Neural cell (in vitro differentiated cells): ENCODE data around the gene SSC5D. TPM values are rescaled to one million over a fixed set of nuclear protein-coding genes. Genes with fewer than 3 reads are reported as not detected.
"Not testable (repeated sequence)": the region's sequence is repeated elsewhere in the genome, so short reads cannot be mapped to it uniquely, and the experiment has no call there.

Source experiments
- H2AFZ ChIP-seq: fragments of 200-600, 300-800 bp; sonication (generic), shearing (Covaris generic); 2 replicates; pipeline ENCODE4 v1.6.0; 2014; ENCODE audit warnings: low read depth, mild to moderate bottlenecking, antibody characterized with exemption, low read length, moderate library complexity
- H3F3A ChIP-seq: fragments of 200-600 bp; shearing (Covaris generic); 2 replicates; pipeline ENCODE4 v1.6.1; 2016; ENCODE audit warnings: mild to moderate bottlenecking, moderate library complexity, mixed read lengths, antibody characterized with exemption, low read length; ENCODE audit not compliant: insufficient read depth, poor library complexity, severe bottlenecking
- H3K27ac ChIP-seq: fragments of 200-600, 300-800 bp; sonication (generic), shearing (Covaris generic); 2 replicates; pipeline ENCODE4 v1.5.1; 2014; ENCODE audit warnings: mild to moderate bottlenecking, low read length, moderate library complexity
- H3K27me3 ChIP-seq: fragments of 300-800, 200-600 bp; sonication (generic), shearing (Covaris generic); 2 replicates; pipeline ENCODE4 v1.6.0; 2014; ENCODE audit warnings: mild to moderate bottlenecking, low read depth, low read length, moderate library complexity; ENCODE audit not compliant: insufficient read depth
- H3K36me3 ChIP-seq: fragments of 300-800, 200-600 bp; sonication (generic), shearing (Covaris generic); 2 replicates; pipeline ENCODE4 v1.5.1; 2014; ENCODE audit warnings: mild to moderate bottlenecking, antibody characterized with exemption, low read length, moderate library complexity; ENCODE audit not compliant: insufficient read depth
- H3K4me2 ChIP-seq: fragments of 300-800, 200-600 bp; sonication (generic), shearing (Covaris generic); 2 replicates; pipeline ENCODE4 v1.6.0; 2014; ENCODE audit warnings: mild to moderate bottlenecking, low read length
- H3K4me3 ChIP-seq: fragments of 300-800, 200-600 bp; sonication (generic), shearing (Covaris generic); 2 replicates; pipeline ENCODE4 v1.5.1; 2014; ENCODE audit warnings: mild to moderate bottlenecking, low read length, moderate library complexity
- H3K79me2 ChIP-seq: fragments of 200-600 bp; shearing (Covaris generic); replicated peaks from 2 replicates; pipeline ENCODE4 v1.6.0; 2014; ENCODE audit warnings: mild to moderate bottlenecking, low read length, moderate library complexity; ENCODE audit not compliant: insufficient read depth
- H3K9ac ChIP-seq: fragments of 300-800, 200-600 bp; sonication (generic), shearing (Covaris generic); 2 replicates; pipeline ENCODE4 v1.6.1; 2016; ENCODE audit warnings: mild to moderate bottlenecking, low read length, mixed read lengths
- H3K9me2 ChIP-seq: fragments of 200-600 bp; shearing (Covaris generic); 2 replicates; pipeline ENCODE4 v1.6.1; 2016; ENCODE audit warnings: mild to moderate bottlenecking, low read length, mixed read lengths; ENCODE audit not compliant: insufficient read depth
- H3K9me3 ChIP-seq: fragments of 200-600, 300-800 bp; sonication (generic), shearing (Covaris generic); 2 replicates; pipeline ENCODE4 v1.6.1; 2016; ENCODE audit warnings: mild to moderate bottlenecking, mixed run types, low read length, moderate library complexity, mixed read lengths
- H4K20me1 ChIP-seq: fragments of 200-600 bp; shearing (Covaris generic); 2 replicates; pipeline ENCODE4 v1.6.1; 2016; ENCODE audit warnings: mild to moderate bottlenecking, mixed run types; ENCODE audit not compliant: insufficient read depth
- EP300 ChIP-seq: fragments of 450-650 bp; conservative IDR thresholded peaks from 2 replicates; pipeline ENCODE4 v1.6.1; 2014; ENCODE audit warnings: antibody characterized with exemption, mild to moderate bottlenecking, moderate library complexity; ENCODE audit not compliant: poor library complexity, severe bottlenecking
- EZH2 ChIP-seq: fragments of 200-600, 300-800 bp; shearing (Covaris generic), sonication (generic); IDR thresholded peaks from 2 replicates; pipeline ENCODE4 v1.6.1; 2014; ENCODE audit warnings: antibody characterized with exemption, low read length, borderline replicate concordance, mild to moderate bottlenecking; ENCODE audit not compliant: insufficient read depth, poor library complexity, severe bottlenecking
- MXI1 ChIP-seq: fragments of 450-650 bp; conservative IDR thresholded peaks from 2 replicates; pipeline ENCODE4 v1.6.1; 2014; ENCODE audit warnings: antibody characterized with exemption, mild to moderate bottlenecking; ENCODE audit not compliant: poor library complexity, severe bottlenecking
- POLR2AphosphoS5 ChIP-seq: IDR thresholded peaks from 2 replicates; pipeline ENCODE4 v1.6.1; 2012
- RAD21 ChIP-seq: fragments of 450-650 bp; conservative IDR thresholded peaks from 2 replicates; pipeline ENCODE4 v1.6.1; 2014; ENCODE audit warnings: antibody characterized with exemption, mild to moderate bottlenecking, moderate library complexity
- TAF1 ChIP-seq: IDR thresholded peaks from 2 replicates; pipeline ENCODE4 v1.6.1; 2012; ENCODE audit warnings: low read depth
- polyA plus RNA-seq: library from polyadenylated mRNA; depleted of rRNA; stranded (reverse); fragments of >200 nt; gene quantifications from 2 replicates; pipeline ENCODE4 v1.2.3, GENCODE V29; 2014
- TF ChIP-seq, protein P1 (sequence below): IDR thresholded peaks from 2 replicates; pipeline ENCODE4 v1.6.1; 2012; ENCODE audit warnings: borderline replicate concordance
- TF ChIP-seq, protein P2 (sequence below): fragments of 450-650 bp; IDR thresholded peaks from 2 replicates; pipeline ENCODE4 v1.5.1; 2014; ENCODE audit warnings: antibody characterized with exemption, mild to moderate bottlenecking, moderate library complexity; ENCODE audit not compliant: poor library complexity, severe bottlenecking

SSC5D gene
- polyA plus RNA-seq, 1 donor from 2014 or later: 0.45 TPM

DNA sequence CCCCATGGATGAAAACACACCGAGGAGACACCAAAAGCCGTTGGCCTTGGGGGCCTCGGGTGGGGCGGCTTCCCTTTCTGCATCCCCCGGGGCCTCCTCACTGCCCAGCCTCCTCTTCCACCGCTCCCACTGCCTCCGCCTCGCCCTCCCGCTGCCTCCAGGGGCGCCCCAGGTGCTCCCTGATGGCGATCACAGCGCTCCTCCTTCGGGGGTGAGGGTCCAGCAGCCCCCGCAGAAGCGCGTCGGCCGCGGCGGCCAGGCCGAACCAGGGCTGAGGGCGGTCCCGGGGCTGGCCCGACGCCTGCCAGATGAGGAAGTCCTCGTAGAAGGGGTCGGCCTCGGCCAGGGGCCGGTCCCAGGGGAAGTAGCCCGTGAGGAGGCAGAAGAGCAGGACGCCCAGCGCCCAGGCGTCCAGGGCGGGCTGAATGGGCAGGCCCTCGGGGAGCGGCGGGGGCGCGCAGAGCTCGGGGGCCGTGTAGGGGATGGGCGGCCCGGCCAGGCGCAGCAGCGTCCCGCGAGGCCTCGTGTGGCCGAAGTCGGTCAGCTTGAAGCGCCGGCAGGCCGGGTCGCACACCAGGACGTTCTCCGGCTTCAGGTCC, 41.5 kb downstream of the SSC5D start (continued):
- TF ChIP-seq RAD21 (no peak), EZH2 (no peak), TAF1 (no peak)

DNA sequence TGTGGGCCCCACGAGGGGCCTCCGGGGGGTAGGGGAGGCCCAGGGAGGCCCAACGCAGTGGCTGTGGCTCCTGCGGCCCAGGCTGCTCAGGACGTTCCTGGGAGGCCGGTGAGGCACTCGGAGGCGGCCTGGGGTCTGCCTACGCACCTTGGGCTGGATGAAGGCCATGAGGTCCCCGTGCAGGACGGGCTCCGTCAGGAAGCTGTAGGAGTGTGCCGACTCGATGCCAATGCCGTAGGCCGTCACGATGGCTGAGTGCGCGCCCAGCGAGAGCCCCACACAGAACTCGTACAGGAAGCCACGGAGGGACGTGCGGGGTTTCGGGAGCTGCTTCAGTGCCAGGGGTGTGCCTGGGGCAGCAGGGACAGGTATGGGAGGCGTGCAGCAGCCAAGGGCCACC, 42.8 kb downstream of the SSC5D start:
- Histone ChIP-seq H3K27me3 (no peaks in the 10 kb centered on the region), H4K20me1 (no peaks in the 10 kb centered on the region), H3K4me2 (no peak overlapping the region), H3K27ac (no peak overlapping the region), H3K9me3 (no peaks in the 10 kb centered on the region), H3K36me3 (no peaks in the 10 kb centered on the region), H3K4me3 (no peak overlapping the region), H2AFZ (no peak overlapping the region), H3K79me2 (no peaks in the 10 kb centered on the region), H3K9ac (no peak overlapping the region), H3K9me2 (no peaks in the 10 kb centered on the region), H3F3A (no peaks in the 10 kb centered on the region)
- no peak for TF ChIP-seq EP300
- TF ChIP-seq POLR2AphosphoS5: no peak
- TF ChIP-seq TAF1: no peak

DNA sequence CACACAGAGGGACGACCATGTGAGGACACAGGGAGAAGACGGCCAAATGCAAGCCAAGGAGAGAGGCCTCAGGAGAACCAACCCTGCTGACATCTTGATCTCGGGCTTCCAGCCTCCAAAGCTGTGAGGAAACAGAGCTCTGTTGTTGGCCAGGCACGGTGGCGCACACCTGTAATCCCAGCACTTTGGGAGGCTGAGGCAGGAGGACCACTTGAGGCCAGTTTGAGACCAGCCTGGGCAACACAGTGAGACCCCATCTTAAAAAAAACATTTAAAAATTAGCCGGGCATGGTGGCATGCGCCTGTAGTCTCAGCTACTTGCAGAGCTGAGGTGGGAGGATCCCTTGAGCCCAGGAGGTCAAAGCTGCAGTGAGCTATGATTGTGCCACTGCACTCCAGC, 46.0 kb downstream of the SSC5D start:
- H3K27me3 ChIP-seq, H2AFZ ChIP-seq: not testable (repeated sequence)

DNA sequence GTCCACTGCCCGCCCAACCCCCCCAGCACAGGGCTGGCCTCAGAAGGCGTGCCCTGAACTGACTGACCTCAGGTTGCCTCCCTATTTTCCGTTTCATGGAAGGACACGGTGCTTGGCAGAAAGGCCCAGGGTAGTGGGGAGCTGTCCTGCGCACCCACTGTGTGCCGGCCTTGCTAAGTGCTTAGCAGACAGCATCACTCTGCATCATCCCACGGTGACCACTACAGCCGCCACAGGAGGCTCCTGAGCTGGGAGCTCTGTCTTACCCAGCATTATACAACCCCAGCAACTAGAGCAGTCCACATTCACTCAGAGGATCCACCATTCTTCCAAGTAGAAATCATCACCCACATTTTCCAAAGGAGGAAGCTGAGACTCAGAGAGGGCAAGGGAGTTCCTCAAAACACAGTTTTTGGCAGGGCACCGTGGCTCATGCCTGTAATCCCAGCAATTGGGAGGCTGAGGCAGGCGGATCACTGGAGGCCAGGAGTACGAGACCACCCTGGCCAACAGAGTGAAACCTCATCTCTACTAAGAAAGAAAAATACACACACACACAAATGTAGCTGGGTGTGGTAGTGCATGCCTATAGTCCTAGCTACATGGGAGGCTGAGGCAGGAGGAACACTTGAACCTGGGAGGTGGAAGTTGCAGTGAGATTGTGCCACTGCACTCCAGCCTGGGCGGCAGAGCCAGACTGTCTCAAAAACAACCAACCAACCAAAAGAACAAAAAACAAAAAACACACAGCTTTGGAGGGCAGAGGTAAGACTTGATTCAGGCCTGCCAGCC, 47.1 kb downstream of the SSC5D start:
- no peaks in the 10 kb centered on the region for H4K20me1 ChIP-seq
- no peaks in the 10 kb centered on the region for H3K36me3 ChIP-seq
- no peak overlapping the region for H3K4me3 ChIP-seq
- H3K9me3 ChIP-seq: no peaks in the 10 kb centered on the region
- H3K9me2 ChIP-seq: no peaks in the 10 kb centered on the region
- no peaks in the 10 kb centered on the region for H3K27me3 ChIP-seq
- H3F3A ChIP-seq: no peaks in the 10 kb centered on the region
- no peak overlapping the region for H3K4me2 ChIP-seq
- no peak overlapping the region for H3K9ac ChIP-seq
- H3K79me2 ChIP-seq: no peaks in the 10 kb centered on the region
- H2AFZ ChIP-seq: no peak overlapping the region
- TF ChIP-seq POLR2AphosphoS5 (no peak), EP300 (no peak), RAD21 (no peak), EZH2 (no peak), MXI1 (no peak)
- TF ChIP-seq, protein P1, sequence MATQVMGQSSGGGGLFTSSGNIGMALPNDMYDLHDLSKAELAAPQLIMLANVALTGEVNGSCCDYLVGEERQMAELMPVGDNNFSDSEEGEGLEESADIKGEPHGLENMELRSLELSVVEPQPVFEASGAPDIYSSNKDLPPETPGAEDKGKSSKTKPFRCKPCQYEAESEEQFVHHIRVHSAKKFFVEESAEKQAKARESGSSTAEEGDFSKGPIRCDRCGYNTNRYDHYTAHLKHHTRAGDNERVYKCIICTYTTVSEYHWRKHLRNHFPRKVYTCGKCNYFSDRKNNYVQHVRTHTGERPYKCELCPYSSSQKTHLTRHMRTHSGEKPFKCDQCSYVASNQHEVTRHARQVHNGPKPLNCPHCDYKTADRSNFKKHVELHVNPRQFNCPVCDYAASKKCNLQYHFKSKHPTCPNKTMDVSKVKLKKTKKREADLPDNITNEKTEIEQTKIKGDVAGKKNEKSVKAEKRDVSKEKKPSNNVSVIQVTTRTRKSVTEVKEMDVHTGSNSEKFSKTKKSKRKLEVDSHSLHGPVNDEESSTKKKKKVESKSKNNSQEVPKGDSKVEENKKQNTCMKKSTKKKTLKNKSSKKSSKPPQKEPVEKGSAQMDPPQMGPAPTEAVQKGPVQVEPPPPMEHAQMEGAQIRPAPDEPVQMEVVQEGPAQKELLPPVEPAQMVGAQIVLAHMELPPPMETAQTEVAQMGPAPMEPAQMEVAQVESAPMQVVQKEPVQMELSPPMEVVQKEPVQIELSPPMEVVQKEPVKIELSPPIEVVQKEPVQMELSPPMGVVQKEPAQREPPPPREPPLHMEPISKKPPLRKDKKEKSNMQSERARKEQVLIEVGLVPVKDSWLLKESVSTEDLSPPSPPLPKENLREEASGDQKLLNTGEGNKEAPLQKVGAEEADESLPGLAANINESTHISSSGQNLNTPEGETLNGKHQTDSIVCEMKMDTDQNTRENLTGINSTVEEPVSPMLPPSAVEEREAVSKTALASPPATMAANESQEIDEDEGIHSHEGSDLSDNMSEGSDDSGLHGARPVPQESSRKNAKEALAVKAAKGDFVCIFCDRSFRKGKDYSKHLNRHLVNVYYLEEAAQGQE: no peak
- TF ChIP-seq, protein P2, sequence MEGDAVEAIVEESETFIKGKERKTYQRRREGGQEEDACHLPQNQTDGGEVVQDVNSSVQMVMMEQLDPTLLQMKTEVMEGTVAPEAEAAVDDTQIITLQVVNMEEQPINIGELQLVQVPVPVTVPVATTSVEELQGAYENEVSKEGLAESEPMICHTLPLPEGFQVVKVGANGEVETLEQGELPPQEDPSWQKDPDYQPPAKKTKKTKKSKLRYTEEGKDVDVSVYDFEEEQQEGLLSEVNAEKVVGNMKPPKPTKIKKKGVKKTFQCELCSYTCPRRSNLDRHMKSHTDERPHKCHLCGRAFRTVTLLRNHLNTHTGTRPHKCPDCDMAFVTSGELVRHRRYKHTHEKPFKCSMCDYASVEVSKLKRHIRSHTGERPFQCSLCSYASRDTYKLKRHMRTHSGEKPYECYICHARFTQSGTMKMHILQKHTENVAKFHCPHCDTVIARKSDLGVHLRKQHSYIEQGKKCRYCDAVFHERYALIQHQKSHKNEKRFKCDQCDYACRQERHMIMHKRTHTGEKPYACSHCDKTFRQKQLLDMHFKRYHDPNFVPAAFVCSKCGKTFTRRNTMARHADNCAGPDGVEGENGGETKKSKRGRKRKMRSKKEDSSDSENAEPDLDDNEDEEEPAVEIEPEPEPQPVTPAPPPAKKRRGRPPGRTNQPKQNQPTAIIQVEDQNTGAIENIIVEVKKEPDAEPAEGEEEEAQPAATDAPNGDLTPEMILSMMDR: no peak
- H3K27ac ChIP-seq: no peak overlapping the region

More for the DNA sequence above, 46.0 kb downstream of the SSC5D start:
- H4K20me1 ChIP-seq, H3K9me3 ChIP-seq, H3K27ac ChIP-seq, H3K36me3 ChIP-seq, H3F3A ChIP-seq, H3K79me2 ChIP-seq, H3K4me2 ChIP-seq, H3K9me2 ChIP-seq, H3K9ac ChIP-seq, H3K4me3 ChIP-seq: not testable (repeated sequence)
